A549 (cell line): ENCODE results near the gene TRIM2. TPM values are rescaled to one million over a fixed set of nuclear protein-coding genes. Genes with fewer than 3 reads are reported as not detected.

ENCODE experiments used
- ATAC-seq, 2 experiments: fragments of 200-7000 bp in 1 of 2; fragments of >200 bp in 1 of 2; cut with Nextera tagmentation in 1 of 2; cut with Tn5 transposase in 1 of 2; 3 replicates each; pipeline versions ENCODE4 v1.8.0 to v1.9.1; 2018 to 2020; ENCODE audit warnings: mild to moderate bottlenecking in 1 of 2, moderate library complexity in 1 of 2
- CTCF ChIA-PET: fragments of 300-600 bp; sonication (Branson Sonifier 250); formaldehyde crosslinking; extraction: SDS; loops from one replicate; lab custom pipeline; 2021; ENCODE audit warnings: antibody characterized with exemption, inconsistent platforms; lab: Yijun Ruan, JAX
- POLR2A ChIA-PET: fragments of 350-600 bp; formaldehyde crosslinking; extraction: SDS; loops from one replicate; lab custom pipeline; 2021; ENCODE audit warnings: antibody characterized with exemption, inconsistent platforms; lab: Yijun Ruan, JAX
- DNase-seq, 2 experiments: peaks; one replicate each; pipeline versions ENCODE4 v3.0.0 to v3.0.0-alpha.2; 2011 to 2016; ENCODE audit warnings: low read depth in 1 of 2, low spot score in 1 of 2
- FAIRE-seq: peaks from 2 replicates; lab custom pipeline; 2011; peaks lifted over from hg19 to GRCh38; lab: Jason Lieb, UNC
- H3K27ac ChIP-seq, 2 experiments: fragments of >200 bp; sonication (Bioruptor Twin); formaldehyde crosslinking; 3 replicates each; pipeline ENCODE4 v1.5.1; 2016 to 2017
- H3K4me1 ChIP-seq: fragments of >200 bp; sonication (Bioruptor Twin); formaldehyde crosslinking; 3 replicates; pipeline ENCODE4 v1.6.1; 2016
- H3K4me2 ChIP-seq: fragments of >200 bp; sonication (Bioruptor Twin); formaldehyde crosslinking; 3 replicates; pipeline ENCODE4 v1.6.1; 2016
- H3K4me3 ChIP-seq: fragments of >200 bp; sonication (Bioruptor Twin); formaldehyde crosslinking; 3 replicates; pipeline ENCODE4 v1.5.1; 2016
- H3K9me3 ChIP-seq: fragments of >200 bp; sonication (Bioruptor Twin); formaldehyde crosslinking; 3 replicates; pipeline ENCODE4 v1.6.1; 2016
- CBX2 ChIP-seq: fragments of 200-600 bp; sonication (generic); IDR thresholded peaks from 2 replicates; pipeline ENCODE4 v1.6.1; 2016; ENCODE audit warnings: low read depth, mild to moderate bottlenecking, borderline replicate concordance
- CEBPB ChIP-seq, 2 experiments: fragments of >200 bp in 1 of 2; sonication (Bioruptor Twin) in 1 of 2; formaldehyde crosslinking in 1 of 2; IDR thresholded peaks; 2 replicates each; pipeline ENCODE4 v1.6.1; 2012 to 2016
- CHD4 ChIP-seq: fragments of 200-600 bp; sonication (generic); IDR thresholded peaks from 2 replicates; pipeline ENCODE4 v1.6.1; 2016; ENCODE audit warnings: antibody characterized with exemption, mild to moderate bottlenecking, borderline replicate concordance
- EHF ChIP-seq: fragments of 250-450 bp; sonication (Bioruptor Pico); IDR thresholded peaks from 2 replicates; pipeline ENCODE4 v1.5.0; 2020; ENCODE audit warnings: mild to moderate bottlenecking
- FOSB ChIP-seq: fragments of 250-450 bp; sonication (Bioruptor Pico); IDR thresholded peaks from 2 replicates; pipeline ENCODE4 v1.5.0; 2020; ENCODE audit warnings: mild to moderate bottlenecking, moderate library complexity
- FOSL2 ChIP-seq, 2 experiments: fragments of 450-650 bp in 1 of 2; fragments of >200 bp in 1 of 2; sonication (Bioruptor Twin) in 1 of 2; formaldehyde crosslinking; IDR thresholded peaks; 2 replicates each; pipeline versions ENCODE4 v1.5.0 to v1.6.1; 2016 to 2020; ENCODE audit warnings: mild to moderate bottlenecking in 1 of 2, moderate library complexity in 1 of 2
- GATA3 ChIP-seq: IDR thresholded peaks from 2 replicates; pipeline ENCODE4 v1.6.1; 2012; ENCODE audit warnings: borderline replicate concordance
- HEYL ChIP-seq: fragments of 250-450 bp; sonication (Bioruptor Pico); IDR thresholded peaks from 2 replicates; pipeline ENCODE4 v1.8.0; 2021; ENCODE audit warnings: mild to moderate bottlenecking, moderate library complexity
- HOXA7 ChIP-seq: fragments of 250-450 bp; sonication (Bioruptor Pico); IDR thresholded peaks from 2 replicates; pipeline ENCODE4 v1.5.0; 2020; ENCODE audit warnings: mild to moderate bottlenecking, moderate library complexity
- HOXB13 ChIP-seq: fragments of 250-450 bp; sonication (Bioruptor Pico); IDR thresholded peaks from 2 replicates; pipeline ENCODE4 v1.5.0; 2020; ENCODE audit warnings: low read depth, mild to moderate bottlenecking, moderate library complexity
- JUN ChIP-seq, 2 experiments: fragments of >200 bp; sonication (Bioruptor Twin); formaldehyde crosslinking; IDR thresholded peaks; 2 replicates in 1 of 2; 3 replicates in 1 of 2; pipeline ENCODE4 v1.6.1; 2016 to 2017
- JUNB ChIP-seq: fragments of >200 bp; sonication (Bioruptor Twin); formaldehyde crosslinking; IDR thresholded peaks from 2 replicates; pipeline ENCODE4 v1.6.1; 2016
- MAFK ChIP-seq: fragments of 450-650 bp; IDR thresholded peaks from 2 replicates; pipeline ENCODE4 v1.6.1; 2014; ENCODE audit not compliant: partially characterized antibody
- POLR2AphosphoS2 ChIP-seq: conservative IDR thresholded peaks from 2 replicates; pipeline ENCODE4 v1.6.1; 2012; ENCODE audit warnings: low read length, improper control_type of control experiment, inconsistent platforms
- RCOR1 ChIP-seq: fragments of 150-350 bp; IDR thresholded peaks from 2 replicates; pipeline ENCODE4 v1.6.1; 2014; ENCODE audit warnings: antibody characterized with exemption, low read length, low read depth
- TFCP2L1 ChIP-seq: fragments of 250-450 bp; sonication (Bioruptor Pico); IDR thresholded peaks from 2 replicates; pipeline ENCODE4 v1.5.0; 2021; ENCODE audit warnings: mild to moderate bottlenecking
- ZC3H11A ChIP-seq: fragments of 450-650 bp; IDR thresholded peaks from 2 replicates; pipeline ENCODE4 v1.6.1; 2014; ENCODE audit warnings: antibody characterized with exemption, mild to moderate bottlenecking
- ZNF302 ChIP-seq: fragments of 250-450 bp; sonication (Bioruptor Pico); IDR thresholded peaks from 2 replicates; pipeline ENCODE4 v1.9.0; 2021; ENCODE audit warnings: inconsistent platforms, mild to moderate bottlenecking, moderate library complexity
- WGBS: methylation state at CpG from one replicate; pipeline ENCODE4 v1.1.6; 2017; ENCODE audit errors: missing lambda C conversion rate; 5-methylcytosine and 5-hydroxymethylcytosine counted together
- polyA plus RNA-seq, 4 experiments: library from polyadenylated mRNA; depleted of rRNA in 3 of 4; stranded (reverse); fragments of >200 nt; fragmentation: RNase III in 1 of 4; extraction: RNeasy Plus Mini Kit Qiagen cat#74134 plus additional on column Dnase treatment in 1 of 4; gene quantifications; 2 replicates in 3 of 4; 3 replicates in 1 of 4; pipeline ENCODE4 v1.2.3, GENCODE V29; 2011 to 2017
- TF ChIP-seq, protein P1 (sequence below): fragments of 200-600 bp; sonication (generic); IDR thresholded peaks from 2 replicates; pipeline ENCODE4 v1.6.1; 2016; ENCODE audit warnings: antibody characterized with exemption, mild to moderate bottlenecking, moderate library complexity
- TF ChIP-seq, protein P2 (sequence below): fragments of >200 bp; sonication (Bioruptor Twin); formaldehyde crosslinking; IDR thresholded peaks from 2 replicates; pipeline ENCODE4 v1.6.1; 2016

Gene TRIM2
- polyA plus RNA-seq, 2 of the 4 experiments (the other 2 are of a cell fraction) = 0.92 to 1.4 TPM

DNA sequence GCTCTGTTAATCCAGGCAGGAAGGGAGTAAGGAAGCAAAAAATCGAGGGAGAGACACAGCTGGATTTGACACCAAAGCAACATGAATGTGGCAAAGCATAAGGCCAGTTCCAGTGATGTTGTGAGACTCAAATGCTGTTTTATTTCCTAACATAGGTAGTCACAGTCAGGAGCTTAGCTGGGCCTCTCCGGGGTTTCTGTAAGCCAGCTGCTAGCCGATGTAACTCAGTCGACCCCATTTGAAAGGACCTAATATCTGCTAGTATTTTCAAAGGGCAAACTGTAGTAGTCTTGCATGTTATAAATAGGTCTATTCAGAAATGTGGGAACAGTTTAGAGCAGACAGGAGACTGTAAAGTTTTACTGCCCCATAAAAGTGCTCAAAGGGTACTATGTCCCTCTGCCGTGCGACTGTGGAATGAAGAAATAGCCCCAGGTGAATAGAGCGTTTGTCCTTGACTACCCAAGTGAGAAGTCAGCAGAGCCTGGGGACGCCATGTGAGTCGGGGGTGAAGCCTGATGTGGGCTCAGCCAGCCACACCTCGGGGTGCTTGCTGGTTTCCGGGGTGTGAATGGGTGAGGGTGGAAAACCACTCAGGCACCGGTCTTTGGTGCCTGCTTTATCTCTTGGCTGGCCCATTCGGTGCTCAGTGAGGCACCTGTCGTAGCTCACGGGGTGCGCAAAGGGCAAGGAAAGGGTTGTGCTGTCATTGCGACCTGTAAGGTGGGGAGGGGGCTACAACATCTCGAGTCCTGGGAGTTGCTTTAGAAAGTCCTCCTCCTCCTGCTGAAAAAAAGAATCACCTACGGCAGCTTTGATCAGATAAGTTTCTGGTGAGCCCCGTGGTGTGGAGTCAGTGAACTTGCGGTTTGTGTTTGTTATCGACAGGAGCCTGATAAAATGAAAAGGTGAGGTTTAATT is 745 bp downstream of the TRIM2 start:
- no peak overlapping the region for H3K4me2 ChIP-seq
- 69% methylated on average over 19 of the region's 22 CpGs for WGBS
- TF ChIP-seq HOXA7 (CRISPR knock-in tag) (no peak), HOXB13 (CRISPR knock-in tag) (no peak), MAFK (no peak), TFCP2L1 (CRISPR knock-in tag) (no peak), HEYL (CRISPR knock-in tag) (no peak), CBX2 (no peak), JUNB (no peak), CEBPB (IDR thresholded peaks at IDR 0.05) (no peak)
- TF ChIP-seq, protein P1, sequence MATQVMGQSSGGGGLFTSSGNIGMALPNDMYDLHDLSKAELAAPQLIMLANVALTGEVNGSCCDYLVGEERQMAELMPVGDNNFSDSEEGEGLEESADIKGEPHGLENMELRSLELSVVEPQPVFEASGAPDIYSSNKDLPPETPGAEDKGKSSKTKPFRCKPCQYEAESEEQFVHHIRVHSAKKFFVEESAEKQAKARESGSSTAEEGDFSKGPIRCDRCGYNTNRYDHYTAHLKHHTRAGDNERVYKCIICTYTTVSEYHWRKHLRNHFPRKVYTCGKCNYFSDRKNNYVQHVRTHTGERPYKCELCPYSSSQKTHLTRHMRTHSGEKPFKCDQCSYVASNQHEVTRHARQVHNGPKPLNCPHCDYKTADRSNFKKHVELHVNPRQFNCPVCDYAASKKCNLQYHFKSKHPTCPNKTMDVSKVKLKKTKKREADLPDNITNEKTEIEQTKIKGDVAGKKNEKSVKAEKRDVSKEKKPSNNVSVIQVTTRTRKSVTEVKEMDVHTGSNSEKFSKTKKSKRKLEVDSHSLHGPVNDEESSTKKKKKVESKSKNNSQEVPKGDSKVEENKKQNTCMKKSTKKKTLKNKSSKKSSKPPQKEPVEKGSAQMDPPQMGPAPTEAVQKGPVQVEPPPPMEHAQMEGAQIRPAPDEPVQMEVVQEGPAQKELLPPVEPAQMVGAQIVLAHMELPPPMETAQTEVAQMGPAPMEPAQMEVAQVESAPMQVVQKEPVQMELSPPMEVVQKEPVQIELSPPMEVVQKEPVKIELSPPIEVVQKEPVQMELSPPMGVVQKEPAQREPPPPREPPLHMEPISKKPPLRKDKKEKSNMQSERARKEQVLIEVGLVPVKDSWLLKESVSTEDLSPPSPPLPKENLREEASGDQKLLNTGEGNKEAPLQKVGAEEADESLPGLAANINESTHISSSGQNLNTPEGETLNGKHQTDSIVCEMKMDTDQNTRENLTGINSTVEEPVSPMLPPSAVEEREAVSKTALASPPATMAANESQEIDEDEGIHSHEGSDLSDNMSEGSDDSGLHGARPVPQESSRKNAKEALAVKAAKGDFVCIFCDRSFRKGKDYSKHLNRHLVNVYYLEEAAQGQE = no peak
- ATAC-seq (no peak), FAIRE-seq (no peak), DNase-seq (no peak)
- H3K9me3 ChIP-seq = no peaks in the 10 kb centered on the region
- ChIA-PET POLR2A (no interaction called here), CTCF (interaction anchor here (0.8 kb wide), 1 partner anchor 62 kb away, joined by 3 read pairs; no protein-coding TSS in a partner anchor)
- H3K4me3 ChIP-seq = no peak overlapping the region
- H3K4me1 ChIP-seq = no peaks in the 10 kb centered on the region
- H3K27ac ChIP-seq = no peak overlapping the region

DNA sequence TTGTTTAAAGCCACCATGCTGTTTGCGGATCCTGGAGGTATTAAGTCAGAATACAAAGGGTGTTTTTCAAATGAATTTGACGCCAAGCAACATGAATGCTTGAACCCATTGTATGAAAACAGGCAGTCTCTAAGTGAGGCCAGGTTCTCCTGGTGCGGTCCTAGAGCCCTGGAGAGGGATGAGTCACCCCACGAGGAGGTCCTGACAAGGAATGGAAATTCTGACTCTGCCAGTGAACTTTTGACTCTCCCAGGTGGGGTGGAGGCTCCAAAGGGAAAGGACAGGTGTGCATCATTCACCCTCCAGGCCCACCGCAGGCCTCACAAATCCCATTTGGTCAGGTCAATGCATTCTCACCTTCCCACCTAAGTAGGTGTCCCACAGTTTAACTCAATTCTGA is 1.5 kb downstream of the TRIM2 start:
- 74% methylated on average over 4 of the region's 5 CpGs for WGBS
- TF ChIP-seq FOSL2 (IDR thresholded peaks at IDR 0.05) (no peak), FOSL2 (CRISPR knock-in tag; IDR thresholded peaks at IDR 0.05) (peak; percentile 21; the same call in 1 of the 2 replicates), FOSB (CRISPR knock-in tag) (no peak)
- ChIA-PET POLR2A (no interaction called here), CTCF (no interaction called here)
- DNase-seq = no peak
- Histone ChIP-seq H3K9me3 (no peaks in the 10 kb centered on the region), H3K4me3 (no peak overlapping the region), H3K27ac (no peak overlapping the region), H3K4me1 (no peaks in the 10 kb centered on the region), H3K4me2 (no peak overlapping the region)
- no peak for FAIRE-seq
- ATAC-seq = peak in 1 of 2 experiments; percentile 30; a peak in 1 of 6 replicates

DNA sequence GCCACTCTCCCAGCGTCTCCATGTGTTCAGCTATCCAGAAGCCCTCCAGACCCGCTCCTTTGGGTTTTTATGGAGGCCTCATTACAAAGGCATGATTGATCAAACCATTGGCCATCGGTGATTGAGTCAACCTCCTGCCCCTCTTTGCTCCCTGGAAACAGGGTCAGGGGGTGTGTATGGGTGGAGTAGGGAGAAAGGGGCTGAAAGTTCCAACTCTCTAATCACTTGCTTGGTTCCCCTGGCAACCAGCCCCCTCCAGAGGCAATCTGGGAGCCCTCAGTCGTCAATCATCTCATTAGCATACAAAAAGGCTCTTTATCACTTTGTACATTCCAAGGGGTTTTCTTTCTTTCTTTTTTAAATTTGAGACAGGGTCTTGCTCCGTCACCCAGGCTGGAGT is 2.3 kb downstream of the TRIM2 start:
- no peak overlapping the region for H3K4me3 ChIP-seq
- no peak for DNase-seq
- CTCF ChIA-PET = interaction anchor here (1.1 kb wide), 1 partner anchor 107 kb away, joined by 5 read pairs; no protein-coding TSS in a partner anchor
- no peak for TF ChIP-seq ZC3H11A
- TF ChIP-seq POLR2AphosphoS2 = no peak
- no peak for TF ChIP-seq MAFK
- TF ChIP-seq JUN (IDR thresholded peaks at IDR 0.05) = no peak
- TF ChIP-seq GATA3 = no peak
- TF ChIP-seq JUNB = no peak
- no peak for TF ChIP-seq RCOR1
- no peak for TF ChIP-seq EHF (CRISPR knock-in tag)
- TF ChIP-seq CHD4 = no peak
- TF ChIP-seq, protein P2, sequence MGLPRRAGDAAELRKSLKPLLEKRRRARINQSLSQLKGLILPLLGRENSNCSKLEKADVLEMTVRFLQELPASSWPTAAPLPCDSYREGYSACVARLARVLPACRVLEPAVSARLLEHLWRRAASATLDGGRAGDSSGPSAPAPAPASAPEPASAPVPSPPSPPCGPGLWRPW = no peak
- TF ChIP-seq ZNF302 = no peak
- H3K9me3 ChIP-seq = no peaks in the 10 kb centered on the region
- no peak for FAIRE-seq
- no peak overlapping the region for H3K4me2 ChIP-seq
- no peak for ATAC-seq
- no peak overlapping the region for H3K27ac ChIP-seq
- WGBS = 80% methylated on average over 5 of the region's 5 CpGs
- H3K4me1 ChIP-seq = no peaks in the 10 kb centered on the region
- POLR2A ChIA-PET = no interaction called here
